Activated T-helper 1 cell treated with anti-CD3 and anti-CD28 coated beads, Interleukin-2, amount 50 U/mL, for 16 hours (primary cell): Measurements from ENCODE around the gene AGMO.
"Not testable (repeated sequence)": the region's sequence is repeated elsewhere in the genome, so short reads cannot be mapped to it uniquely, and the experiment has no call there.

Experiments
- DNase-seq, 2 donors: peaks; one replicate each; pipeline ENCODE4 v3.0.0-alpha.2; 2020; ENCODE audit warnings: low read depth in 1 of 2, low spot score in 1 of 2

AGMO gene

DNA sequence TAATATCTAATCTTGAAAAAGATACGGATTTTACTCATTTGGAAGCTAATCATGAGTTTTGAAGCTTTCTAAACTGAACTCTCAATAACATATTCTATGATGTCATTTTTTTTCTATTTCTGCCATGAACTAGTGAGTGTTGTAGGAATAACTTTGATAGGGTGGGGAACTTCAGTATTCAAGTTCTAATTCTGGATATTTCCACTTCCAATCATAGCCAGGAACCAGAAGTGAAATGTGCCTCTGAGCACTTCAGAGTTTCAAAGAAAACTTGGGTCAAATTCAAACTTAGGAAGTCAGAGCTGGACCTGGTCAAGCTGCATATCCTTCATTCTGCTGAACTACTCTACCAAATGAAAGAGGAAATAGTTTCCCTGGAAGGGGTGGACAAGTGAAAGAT lies 847 bp downstream of the AGMO start:
- no peak for DNase-seq

DNA sequence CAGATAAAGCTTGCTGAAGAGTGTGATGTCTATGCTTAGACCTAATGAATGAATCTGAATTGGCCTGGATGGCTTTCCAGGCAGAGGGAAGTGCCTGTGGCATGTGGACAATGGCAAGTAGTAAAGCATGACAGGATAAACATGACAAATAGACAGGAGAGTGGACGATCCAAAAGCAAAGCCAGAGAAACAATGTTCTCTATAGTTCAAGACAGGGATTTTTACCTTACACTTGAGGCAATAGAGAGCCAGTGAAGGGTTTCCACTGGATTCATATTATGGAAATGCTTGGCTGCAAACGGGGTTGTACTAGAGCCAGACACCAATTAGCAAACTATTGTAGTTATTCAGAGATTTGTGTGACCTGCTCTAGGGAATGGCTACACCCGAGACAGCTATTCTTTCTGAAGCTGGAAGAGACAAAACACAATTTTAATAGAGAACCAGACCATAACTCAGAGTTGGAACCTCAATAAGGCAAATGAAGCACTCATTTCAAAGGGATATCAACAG lies 2.3 kb downstream of the AGMO start:
- no peak for DNase-seq

DNA sequence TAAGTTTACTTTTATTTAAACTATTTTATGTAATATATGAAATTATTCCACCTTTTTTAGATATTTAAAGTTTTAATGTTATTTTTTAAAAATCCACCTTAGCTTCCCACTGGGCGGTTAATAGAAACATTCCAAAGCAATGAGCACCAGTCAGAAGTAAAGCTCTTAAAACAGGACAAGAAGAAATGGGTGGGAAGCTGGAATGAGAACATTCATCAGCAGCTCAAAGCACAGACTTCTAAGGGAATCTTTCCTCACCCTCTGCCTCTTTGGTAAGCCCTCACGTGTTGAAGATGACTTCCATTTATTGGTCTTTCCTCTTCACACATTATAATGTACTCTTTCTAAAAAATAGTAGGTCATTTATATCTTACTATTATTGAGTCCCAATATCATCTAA lies 3.1 kb downstream of the AGMO start:
- no peak for DNase-seq

DNA sequence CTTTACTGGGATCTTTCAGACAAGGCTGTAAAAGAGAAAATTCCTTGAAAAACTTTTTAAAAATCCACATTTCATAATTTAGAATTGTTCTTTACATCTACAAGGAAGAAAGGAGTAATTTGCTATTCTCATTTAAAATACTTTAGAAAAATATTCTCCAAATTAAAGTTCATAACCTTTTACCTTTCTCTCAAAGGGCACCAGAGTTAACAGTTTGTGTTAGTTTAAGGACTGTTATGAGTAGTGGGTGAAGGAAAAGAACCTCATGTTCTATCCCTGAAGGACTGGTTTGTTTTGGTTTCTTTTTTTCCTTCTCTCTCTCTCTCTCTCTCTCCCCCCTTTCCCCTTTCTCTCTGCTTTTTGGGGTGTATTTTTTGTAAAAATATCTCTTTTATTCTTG lies 4.1 kb downstream of the AGMO start:
- DNase-seq, result no peak

DNA sequence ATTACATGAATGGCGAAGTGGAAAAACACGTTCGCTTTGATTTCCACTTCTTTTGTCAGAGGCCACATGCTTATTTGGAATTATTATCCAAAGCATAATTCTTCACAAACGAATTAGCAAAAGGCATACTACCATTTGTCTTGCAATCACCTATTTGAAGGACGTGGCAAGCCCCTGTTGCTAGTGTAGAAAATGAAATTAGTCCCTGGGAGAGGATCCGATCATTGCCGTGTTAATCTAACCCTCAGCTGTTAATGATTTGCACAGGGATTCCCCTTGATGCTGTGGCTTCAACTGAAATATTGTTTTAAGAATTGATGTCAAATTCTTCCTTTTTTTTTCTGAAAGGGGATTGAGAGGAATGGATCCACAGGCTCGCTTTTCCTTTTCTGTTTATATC lies 4.6 kb downstream of the AGMO start:
- DNase-seq, result no peak

DNA sequence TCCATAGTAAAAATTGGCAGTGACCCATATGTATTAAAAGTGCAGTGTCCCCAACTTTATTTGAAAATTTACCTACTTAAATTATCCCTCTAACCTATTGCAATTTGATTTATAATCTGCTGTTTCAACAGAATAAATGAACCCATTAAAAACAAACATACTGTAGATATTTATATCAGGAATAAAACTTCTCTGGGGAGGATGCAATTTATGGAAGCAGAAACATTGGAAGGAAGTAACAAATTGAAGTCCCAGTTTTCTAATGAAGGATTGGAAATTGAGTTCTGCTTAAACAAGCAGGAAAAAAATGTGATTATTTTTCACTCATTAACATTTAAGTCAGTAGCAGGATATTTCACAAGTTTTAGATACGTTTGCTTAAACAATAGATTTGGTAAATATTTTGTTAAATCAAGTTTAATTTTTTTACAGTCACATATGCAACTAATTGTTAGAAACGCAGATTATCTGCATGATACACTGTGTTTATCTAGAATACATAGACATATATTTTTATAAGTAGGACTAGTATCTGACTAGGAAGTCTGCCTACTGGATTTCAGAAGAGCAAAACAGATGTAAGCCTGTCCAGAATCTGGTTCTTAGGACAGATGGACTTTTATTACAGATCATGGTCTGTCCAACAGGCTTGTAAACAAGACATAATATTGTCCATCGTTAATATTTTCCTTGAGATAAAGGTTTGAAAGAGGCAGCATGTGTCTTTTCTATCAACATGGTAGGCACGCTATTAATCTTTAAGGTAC lies 5.3 kb downstream of the AGMO start:
- DNase-seq, result no peak

DNA sequence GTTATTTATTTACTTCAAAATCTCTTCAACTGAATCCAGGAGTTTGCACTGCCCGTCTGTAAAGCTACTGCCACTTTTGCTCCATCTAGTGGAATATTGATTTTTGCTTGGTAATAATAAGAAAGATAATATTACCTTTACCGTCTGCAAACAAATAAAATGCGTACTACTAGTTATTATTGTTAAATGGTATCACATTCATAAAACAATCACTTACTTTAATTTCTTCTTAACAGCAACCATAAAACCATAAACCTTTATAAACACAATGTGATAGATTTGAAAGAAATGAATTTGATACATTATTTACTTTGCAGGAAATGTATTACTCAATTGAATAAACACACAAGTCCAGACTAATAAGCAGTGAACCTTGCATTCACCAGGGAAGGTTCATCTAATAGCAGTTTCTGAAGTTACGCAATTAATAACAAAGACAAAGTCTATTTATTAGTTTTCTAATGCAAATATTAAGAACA lies 6.4 kb downstream of the AGMO start:
- DNase-seq, result no peak

DNA sequence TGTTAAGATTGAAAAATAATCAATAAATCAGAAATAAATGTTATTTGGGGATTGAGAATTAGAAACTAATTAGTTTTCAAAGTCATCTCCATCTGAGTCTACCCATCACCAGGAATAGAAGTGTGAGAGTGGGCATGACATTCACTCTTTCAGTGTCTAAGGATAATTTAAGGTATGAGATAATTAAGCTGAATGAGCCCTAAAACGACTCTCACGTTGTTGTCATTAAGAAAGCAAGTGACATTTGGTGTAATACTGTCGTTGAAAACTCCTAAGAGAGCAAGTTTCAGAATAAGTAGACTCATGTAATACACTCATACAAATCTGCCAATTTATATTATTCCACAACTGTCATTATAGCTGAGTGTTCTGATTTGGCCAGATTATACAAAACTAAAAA lies 7.1 kb downstream of the AGMO start:
- no peak for DNase-seq

DNA sequence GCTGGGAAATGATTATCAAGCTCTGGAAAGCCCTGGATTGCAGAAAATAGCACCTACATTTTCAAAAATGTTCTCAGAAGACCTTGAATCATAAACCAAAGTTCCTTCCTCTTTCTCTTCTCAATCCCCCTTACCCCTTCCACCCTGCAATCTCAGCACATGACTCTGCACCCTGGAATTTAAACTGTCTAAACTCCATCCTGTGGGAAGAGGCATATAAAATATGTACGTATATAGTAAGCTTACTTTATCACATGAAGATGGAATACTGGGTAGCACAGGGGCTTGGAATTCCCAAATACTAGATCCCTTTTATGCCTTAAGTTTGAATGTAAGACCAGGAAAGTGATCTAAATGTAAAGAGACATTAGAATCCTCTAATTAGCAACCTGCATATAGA lies 7.7 kb downstream of the AGMO start:
- no peak for DNase-seq

DNA sequence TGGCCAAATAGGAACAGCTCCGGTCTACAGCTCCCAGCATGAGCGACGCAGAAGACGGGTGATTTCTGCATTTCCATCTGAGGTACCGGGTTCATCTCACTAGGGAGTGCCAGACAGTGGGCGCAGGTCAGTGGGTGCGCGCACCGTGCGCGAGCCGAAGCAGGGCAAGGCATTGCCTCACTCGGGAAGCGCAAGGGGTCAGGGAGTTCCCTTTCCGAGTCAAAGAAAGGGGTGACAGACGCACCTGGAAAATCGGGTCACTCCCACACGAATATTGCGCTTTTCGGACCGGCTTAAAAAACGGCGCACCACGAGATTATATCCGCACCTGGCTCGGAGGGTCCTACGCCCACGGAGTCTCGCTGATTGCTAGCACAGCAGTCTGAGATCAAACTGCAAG lies 14.5 kb downstream of the AGMO start:
- DNase-seq, result not testable (repeated sequence)

DNA sequence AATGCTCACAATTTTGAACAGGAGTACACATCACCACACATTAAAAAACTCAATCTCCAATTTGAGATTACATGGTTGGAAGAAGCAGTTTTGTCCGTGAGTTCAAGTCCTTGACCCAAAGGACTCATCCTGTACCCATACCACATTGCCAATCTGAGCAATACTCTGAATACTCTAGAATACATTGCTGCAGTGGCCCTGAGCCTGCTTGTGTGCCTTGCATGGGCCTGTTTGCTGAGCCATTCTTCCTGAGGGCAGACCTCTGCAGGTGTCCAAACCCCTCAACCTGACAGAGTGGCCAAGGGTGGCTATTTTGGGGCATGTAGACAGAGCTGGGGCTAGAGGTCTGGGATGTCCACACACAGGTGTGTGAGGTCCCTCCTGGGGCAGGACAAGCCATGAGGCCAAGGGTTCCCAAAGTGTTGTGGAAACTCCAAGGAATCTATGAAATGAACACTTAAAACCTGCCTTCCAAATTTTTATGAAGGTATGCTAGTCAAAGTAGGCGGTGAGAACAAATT lies 15.5 kb downstream of the AGMO start:
- DNase-seq, result no peak

DNA sequence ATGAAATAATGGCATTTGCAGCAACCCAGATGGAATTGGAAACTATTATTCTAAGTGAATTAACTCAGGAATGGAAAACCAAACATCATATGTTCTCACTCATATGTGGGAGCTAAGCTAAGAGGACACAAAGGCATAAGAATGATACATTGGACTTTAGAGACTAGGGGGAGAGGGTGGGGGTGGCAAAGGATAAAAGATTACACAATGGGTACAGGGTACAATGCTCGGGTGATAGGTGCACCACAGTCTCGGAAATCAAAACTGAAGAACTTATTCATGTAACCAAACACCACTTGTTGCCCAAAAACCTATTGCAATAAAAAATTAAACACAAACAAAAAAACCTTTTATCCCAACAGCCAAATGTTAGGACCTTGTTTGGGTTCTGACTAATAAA lies 17.8 kb downstream of the AGMO start:
- no peak for DNase-seq

DNA sequence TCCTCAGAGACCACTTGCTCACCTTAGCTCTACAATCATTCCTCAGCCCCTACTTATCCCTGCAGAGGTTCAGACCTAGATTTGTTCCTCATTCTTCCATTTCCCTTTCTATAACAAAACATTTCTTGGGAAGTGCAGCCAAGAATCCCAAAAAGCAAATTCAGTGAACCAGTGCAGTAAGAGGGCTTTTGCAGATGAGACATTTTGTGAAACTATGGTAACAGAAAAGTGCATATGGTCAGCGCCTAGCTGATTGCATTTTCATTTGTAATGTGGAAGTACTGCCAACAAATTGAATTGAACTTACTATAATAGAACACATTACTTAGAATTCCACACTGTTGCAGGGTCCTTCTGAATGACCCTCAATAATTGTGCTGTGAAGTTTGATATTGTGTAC lies 18.6 kb downstream of the AGMO start:
- no peak for DNase-seq

DNA sequence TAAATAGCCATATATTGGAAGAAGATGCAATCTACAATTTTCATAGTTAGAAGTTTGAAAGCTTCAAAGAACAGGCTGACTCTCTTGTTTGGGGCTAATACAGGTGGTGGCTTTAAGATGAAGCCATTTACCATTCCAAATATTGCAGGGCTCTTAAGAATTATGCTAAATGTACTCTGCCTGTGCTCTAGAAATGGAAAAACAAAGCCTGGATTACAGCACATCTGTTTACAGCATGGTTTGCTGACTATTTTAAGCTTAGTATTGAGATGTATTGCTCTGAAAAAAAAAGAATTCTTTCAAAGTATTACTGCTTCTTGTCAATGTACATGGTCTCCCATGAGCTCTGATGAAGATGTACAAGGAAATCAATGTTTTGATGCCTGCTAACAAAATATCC lies 34.2 kb downstream of the AGMO start:
- no peak for DNase-seq

DNA sequence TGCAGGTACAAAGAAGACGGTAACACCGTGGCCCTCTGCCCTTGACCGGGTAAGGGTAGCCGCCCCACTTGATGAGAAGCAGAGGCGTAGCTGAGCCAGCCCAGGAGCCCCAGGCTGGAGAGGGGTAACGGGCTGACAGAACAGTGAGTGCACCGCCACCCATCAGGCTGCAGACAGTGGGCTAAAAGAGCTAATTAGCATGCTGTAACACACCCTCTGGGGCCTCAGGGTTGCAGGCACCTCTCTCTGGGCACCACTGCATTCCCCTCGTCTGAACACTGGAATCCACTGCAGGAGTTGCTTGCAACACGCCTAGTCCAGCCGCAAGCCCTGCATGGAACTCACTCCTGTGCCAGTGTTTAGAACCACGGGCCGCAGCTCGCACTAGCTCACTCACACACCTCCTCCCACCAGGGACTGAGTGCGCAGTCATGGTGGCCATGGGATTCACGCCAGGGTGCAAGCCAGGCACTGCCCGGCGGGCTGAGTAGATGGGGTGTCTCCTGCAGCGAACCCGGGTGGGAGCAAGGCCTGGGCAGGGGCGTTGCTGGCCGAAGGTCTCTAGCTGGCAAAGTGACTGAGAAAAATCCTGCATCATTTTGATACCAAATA lies 36.1 kb downstream of the AGMO start:
- DNase-seq, result no peak

DNA sequence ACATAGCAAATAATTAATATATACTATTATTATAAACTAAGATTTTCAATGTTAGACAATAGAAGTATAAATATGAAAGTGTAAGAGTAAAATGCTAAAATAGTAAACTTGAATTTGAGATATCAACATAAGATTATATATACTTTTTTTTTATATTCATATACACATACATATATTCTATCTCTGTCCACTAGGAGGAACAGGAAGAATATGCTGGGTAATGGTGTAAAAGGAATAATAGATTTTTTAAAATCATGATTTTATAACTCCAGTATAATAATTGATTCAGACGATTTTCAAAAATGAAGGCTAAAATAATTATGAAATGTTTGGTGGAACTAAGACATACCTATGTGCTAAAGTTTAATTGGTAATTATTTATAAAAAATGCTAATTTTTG lies 37.7 kb downstream of the AGMO start:
- no peak for DNase-seq

DNA sequence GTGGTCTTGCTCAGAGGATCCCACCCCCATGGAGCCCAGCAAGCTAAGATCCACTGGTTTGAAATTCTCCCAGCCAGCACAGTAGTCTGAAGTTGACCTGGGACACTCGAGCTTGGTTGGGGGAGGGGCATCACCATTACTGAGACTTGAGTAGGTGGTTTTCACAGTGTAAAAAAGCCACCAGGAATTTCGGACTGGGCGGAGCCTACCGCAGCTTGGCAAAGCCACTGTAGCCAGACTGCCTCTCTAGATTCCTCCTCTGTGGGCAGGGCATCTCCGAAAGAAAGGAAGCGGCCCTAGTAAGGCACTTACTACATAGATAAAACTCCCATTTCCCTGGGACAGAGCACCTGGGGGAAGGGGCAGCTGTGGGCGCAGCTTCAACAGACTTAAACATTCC lies 44.0 kb downstream of the AGMO start:
- not testable (repeated sequence) for DNase-seq

DNA sequence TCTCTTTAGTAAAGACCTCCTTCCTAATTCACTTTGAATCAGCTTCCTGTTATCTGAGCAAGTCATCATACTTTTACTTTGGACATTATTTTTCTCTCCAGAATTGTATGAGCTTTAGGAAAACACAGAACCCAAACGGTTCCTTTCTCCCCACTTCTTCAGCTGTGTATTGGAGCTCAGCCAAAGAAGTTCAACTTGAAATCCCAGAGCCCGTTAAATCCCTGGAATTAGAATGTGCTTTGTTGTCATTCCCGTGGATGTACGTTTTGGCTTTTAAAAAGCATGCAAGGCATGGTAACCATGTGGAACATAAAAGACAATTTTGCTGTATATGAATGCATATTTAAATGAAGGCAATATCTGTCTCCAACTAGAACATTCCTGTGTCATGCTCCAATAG lies 46.6 kb downstream of the AGMO start:
- no peak for DNase-seq

DNA sequence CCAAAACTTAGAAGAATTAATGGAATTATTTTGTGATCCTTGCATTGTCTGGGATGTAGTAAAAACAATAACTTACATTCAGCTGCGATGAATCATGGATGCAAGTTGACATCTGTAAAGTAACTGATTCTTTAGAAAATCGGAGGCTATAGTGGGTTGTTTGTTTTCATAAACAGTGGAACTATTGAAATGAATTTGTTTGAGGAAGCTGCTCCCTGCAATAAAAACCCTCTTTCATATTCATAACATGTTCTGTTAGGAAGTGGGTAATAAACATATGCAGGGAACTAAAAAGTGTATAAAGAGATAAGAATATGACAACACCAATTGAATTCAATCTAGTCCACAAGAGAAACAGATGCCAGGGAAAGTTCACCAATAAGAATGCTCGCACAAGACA lies 53.6 kb downstream of the AGMO start:
- DNase-seq, result no peak

DNA sequence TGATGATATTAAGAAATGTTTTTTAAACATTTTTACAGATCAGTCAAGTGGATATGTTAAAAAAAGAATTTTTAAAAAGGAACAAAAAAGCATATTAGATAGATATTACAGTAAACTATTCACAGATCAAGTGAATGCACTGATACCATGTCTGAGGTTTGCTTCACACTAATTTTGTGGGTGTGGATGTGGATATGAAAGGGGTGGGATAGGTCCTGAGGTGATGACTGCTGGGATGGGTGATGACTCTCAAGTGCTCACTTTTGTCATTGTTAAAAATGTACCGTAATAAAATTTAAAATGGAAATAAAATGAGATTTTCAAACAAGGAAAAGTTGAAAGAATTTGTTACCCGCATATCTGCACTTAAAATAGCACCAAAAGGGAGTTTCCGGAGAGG lies 54.1 kb downstream of the AGMO start:
- no peak for DNase-seq

DNA sequence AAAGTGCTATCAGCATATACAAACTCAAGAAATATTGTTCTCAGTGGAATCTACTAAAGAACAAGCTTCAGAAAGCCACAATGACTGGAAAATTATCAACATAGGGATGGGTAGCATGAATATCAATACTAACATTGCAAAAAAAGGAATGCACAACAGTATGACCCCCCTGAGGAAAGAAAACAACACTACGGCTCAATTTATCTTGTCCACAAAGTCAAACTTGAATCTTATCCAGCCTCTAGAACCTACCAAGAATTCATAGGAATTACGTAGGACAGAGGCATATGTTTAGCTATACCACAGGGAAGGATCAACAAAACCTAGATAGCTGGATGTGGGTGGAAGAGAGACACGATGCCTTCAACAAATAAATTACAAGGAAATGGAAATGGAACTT lies 54.6 kb downstream of the AGMO start:
- DNase-seq, result no peak

DNA sequence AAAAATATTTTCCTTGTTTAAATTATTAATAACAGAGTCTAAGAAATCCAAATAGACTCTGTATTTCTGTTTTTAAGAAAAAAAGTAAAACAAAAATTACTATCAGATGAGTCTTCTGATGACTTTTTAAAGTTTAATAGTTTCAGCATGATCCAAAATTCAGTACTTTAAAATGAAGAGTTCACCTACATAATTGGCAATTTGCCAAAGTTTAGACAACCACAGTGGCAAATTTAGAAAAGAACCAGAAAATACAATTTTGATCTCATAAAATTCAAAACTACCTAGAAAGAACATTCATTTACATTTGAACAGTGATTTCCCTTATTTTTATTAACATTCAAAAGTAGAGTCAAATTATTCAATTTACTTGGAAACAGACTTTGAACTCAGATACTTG lies 56.1 kb downstream of the AGMO start:
- no peak for DNase-seq

DNA sequence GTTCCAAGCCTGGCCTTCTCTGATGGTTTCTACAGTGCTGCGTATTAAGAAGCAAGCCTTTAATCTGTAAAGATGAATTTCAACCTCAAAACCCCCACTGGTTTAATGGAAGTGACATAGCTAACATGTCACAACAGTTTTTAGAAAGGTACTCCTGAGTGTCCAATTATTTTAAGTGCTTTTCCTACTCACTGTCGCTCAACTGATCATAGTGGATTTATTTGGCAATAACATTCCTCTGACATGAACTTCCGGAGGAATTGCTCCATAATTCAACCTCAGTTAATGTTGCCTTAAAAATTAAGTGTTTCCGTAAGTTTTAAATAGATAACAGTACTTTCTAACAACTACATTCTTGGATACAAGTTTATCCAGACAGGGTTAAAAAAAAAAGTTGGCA lies 57.5 kb downstream of the AGMO start:
- DNase-seq, result no peak
